Hypothalamus (tissue), 51 donors: ENCODE measurements around the gene DCAF12.

Experiments used
- DNase-seq, 51 donors: peaks; one replicate each; lab custom pipeline; 2025; lab: John Stamatoyannopoulos, UW

The DCAF12 gene

GRCh38 chr9:34127035-34127948 lies 794 bp upstream of the DCAF12 start:
- DNase-seq: peak in 3 of 51 donors; percentile 30 to 39 (median 38)

- DNase-seq: peak in 2 of 51 donors; percentile 8 to 37
These were observed 754 bp downstream of the DCAF12 start for GRCh38 chr9:34125681-34126206.

DNA sequence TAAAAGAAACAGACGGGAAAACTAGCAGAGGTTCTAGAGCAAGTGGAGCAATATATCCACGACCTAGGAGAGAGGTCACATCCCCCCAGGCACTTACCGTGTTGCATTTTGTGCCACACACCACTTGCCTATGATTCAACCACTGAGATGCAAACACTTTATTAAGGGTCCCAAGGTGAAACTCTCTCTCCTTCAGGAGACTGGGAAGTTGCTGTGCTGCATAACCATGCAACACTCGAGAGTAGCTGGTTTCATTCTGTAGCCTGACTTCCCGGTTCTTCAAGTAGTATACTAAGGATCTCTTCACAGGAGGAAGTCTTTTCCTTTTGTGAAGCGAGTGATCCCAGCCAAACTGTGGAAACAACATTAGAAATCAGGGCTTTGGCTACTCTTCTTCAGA lies 1.6 kb downstream of the DCAF12 start:
- peak in 1 of 51 donors; percentile 3 for DNase-seq

DNA sequence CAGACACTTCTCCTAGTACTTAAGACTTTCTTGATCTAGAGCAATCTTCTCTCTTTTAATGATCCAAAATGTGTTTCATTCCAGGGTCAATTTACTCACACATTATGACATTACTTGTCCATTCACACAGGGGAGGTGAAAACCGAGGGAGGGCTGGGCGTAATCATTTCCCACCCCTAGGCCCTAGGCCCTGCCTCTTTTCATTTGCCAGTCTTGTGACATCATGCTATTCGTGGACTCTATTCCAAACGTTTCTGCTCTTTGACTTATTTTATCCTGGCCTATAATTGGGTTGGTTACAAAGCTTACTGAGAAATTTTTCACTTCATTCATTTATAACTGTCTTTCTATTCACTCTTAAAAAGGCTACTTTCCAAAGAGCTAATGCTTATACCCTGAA lies 2.4 kb downstream of the DCAF12 start:
- no peak for DNase-seq

GRCh38 chr9:34123682-34124081 lies 2.8 kb downstream of the DCAF12 start:
- peak in 15 of 51 donors; percentile 3 to 27 (median 6) for DNase-seq

GRCh38 chr9:34121996-34122395 lies 4.5 kb downstream of the DCAF12 start:
- DNase-seq: no peak

DNA sequence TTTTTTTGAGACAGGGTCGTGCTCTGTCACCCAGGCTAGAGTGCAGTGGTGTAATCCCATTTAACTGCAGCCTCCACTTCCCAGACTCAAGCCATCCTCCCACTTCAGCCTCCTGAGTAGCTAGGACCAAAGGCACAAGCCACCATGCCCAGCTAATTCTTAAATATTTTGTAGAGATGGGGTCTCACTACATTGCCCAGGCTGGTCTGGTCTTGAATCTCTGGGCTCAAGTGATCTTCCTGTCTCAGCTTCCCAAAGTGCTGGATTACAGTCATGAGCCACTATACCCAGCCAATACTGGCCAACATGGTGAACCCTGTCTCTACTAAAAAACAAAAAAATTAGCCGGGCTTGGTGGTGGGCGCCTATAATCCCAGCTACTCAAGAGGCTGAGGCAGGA lies 6.8 kb downstream of the DCAF12 start:
- DNase-seq: no peak

DNA sequence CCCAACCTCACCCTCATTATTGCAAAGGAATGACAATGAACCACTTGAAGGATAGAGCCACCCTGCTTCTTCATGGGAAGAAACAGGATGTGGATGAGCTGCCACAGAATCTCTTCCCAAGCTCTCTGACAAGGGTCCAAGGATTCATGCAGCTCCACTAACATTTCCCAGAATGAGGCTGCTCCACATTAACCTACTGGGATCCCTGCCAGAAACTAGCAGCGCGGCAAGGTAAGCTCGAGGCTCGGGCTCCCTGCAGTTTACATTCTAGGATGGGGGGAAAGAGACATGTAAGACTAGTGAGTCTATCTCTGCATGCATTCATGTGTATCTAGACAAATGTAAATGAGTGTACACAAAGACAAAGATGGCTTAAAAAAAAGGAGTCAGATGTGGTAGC lies 12.1 kb downstream of the DCAF12 start:
- peak in 4 of 51 donors; percentile 1 to 21 (median 12) for DNase-seq

DNA sequence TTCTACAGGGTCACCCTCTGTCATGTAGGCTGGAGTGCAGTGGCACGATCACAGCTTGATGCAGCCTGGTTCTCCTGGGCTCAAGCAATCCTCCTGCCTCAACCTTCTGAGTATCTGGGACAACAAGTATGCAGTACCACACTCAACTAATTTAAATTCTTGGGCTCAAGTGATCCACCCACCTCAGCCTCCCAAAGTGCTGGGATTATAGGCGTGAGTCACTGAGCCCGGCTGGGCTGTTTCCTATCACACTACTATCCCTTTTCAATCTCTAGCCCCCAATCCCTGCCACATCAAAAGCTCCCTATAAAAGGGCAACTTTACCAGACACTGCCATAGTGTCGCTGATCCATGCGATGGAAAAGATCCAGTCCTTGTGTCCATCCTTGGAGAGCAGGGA lies 20.4 kb downstream of the DCAF12 start:
- DNase-seq: no peak

DNA sequence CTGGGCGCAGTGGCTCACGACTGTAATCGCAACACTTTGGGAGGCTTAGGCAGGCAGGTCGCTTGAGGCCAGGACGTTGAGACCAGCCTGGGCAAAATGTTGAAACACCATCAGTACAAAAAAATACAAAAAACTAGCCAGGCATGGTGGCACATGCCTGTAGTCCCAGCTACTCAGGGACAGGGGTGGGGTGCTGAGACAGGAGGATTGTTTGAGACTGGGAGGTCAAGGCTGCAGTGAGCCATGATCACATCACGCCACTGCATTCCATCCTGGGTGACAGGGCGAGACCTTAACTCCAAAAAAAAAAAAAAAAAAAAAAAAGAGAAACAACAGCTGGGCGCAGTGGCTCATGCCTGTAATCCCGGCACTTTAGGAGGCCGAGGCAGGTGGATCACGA lies 23.7 kb downstream of the DCAF12 start:
- no peak for DNase-seq

DNA sequence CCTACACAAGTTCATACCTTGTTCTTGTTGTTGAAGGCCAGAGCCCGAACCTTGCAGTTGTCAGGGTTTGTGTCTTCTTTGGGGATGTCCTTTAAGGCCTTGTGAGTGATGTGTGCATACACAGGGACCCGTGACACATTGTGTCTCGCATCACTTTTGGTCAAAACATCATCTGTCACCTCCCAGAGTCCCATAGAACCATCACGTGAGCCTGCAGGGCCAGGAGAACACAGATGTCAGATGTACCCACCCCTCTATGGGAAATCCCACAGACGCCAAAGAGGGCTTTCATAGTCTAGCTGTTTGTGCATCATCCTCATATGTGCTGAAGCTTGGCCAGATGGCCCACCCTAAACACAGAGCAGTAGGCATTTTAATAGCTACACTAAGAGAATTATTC lies 28.2 kb downstream of the DCAF12 start:
- DNase-seq: no peak

DNA sequence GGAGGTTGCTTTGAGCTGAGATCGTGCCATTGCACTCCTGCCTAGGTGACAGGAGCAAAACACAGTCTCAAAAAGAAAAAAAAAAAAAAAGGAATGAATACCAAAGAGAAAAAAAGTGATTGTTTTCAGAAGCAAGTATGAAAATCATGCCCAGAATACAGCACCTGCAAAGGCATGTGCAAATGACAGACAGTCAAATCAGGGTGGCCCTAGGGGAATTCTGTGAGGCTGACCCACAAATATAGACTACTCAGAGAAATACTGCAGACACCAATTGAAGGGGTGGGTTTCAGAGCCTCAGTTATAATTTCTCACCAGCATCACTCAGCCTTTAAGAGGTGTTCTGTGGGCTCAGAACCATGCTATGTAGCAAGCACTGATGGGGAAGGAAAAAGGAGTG lies 28.6 kb downstream of the DCAF12 start:
- no peak for DNase-seq

GRCh38 chr9:34096751-34097150 lies 29.7 kb downstream of the DCAF12 start:
- DNase-seq: no peak

DNA sequence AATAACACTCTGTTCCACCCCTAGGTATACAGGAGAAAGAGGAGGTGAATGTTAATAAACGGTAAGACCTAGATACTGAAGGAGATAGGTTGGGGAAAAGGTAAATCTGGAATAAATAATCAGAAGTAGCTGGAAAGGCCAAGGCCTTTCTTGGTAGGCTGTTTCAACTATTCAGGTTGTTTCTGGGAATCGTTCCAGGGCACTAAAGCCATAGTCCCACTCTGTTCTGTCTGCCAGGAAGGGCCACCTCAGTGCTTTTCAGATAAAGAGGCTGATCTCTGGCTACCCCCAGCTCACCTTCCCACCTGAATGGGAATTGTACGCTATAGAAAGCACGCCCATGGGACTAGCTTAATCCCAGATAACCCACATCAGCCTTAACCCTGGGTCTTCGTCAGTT lies 32.9 kb downstream of the DCAF12 start:
- DNase-seq: no peak

GRCh38 chr9:34089311-34089710 lies 37.2 kb downstream of the DCAF12 start:
- DNase-seq: peak in 6 of 51 donors; percentile 3 to 37 (median 9)

- DNase-seq: no peak
These were observed 39.1 kb downstream of the DCAF12 start for GRCh38 chr9:34087370-34087769.

GRCh38 chr9:34086864-34087263 lies 39.6 kb downstream of the DCAF12 start:
- DNase-seq: peak in 3 of 51 donors; percentile 1 to 25 (median 2)

GRCh38 chr9:34085581-34086500 lies 40.7 kb downstream of the DCAF12 start:
- peak in 22 of 51 donors; percentile 2 to 38 (median 12) for DNase-seq

- peak in 42 of 51 donors; percentile 8 to 89 (median 48) for DNase-seq
These were observed 41.9 kb downstream of the DCAF12 start for GRCh38 chr9:34084562-34084961.

- DNase-seq: no peak
These were observed 47.3 kb downstream of the DCAF12 start for GRCh38 chr9:34079181-34079580.
